Stimulated activated CD4-positive, alpha-beta T cell treated with anti-CD3 and anti-CD28 coated beads, Interleukin-1b, Interleukin-23, amount 100 ng/mL, for 4 hours (primary cell): ENCODE measurements around the gene PCDHB8.
A peak's percentile ranks its signal among the peaks of the same experiment; 100 is the strongest.
"Not testable (repeated sequence)": the region's sequence is repeated elsewhere in the genome, so short reads cannot be mapped to it uniquely, and the experiment has no call there.

Source experiments
- DNase-seq, 2 donors: peaks; one replicate each; pipeline ENCODE4 v3.0.0-alpha.2; 2020; ENCODE audit warnings: low read depth in 2 of 2

PCDHB8 gene

GRCh38 chr5:141184117-141184855 is 6.7 kb downstream of the PCDHB8 start:
- DNase-seq: not testable (repeated sequence)

- DNase-seq: peak in 1 of 2 donors; percentile 11
Measured at GRCh38 chr5:141186897-141187512, 9.4 kb downstream of the PCDHB8 start, which contains the start of gene PCDHB9. Gene PCDHB9 (plus strand): TSS chr5:141187161. CDS start chr5:141187319, 158 bp downstream.

GRCh38 chr5:141188682-141189081 is 11.1 kb downstream of the PCDHB8 start:
- not testable (repeated sequence) for DNase-seq

GRCh38 chr5:141189131-141189530 is 11.5 kb downstream of the PCDHB8 start:
- DNase-seq: not testable (repeated sequence)

GRCh38 chr5:141192110-141192725 is 14.6 kb downstream of the PCDHB8 start, which contains the start of gene PCDHB10:
Gene PCDHB10 (plus strand): TSS chr5:141192353. CDS start chr5:141192553, 200 bp downstream.
- peak in 1 of 2 donors; percentile 12 for DNase-seq

- DNase-seq: not testable (repeated sequence)
Measured at GRCh38 chr5:141194332-141194731, 16.7 kb downstream of the PCDHB8 start.

- DNase-seq: no peak
Measured at GRCh38 chr5:141196363-141196762, 18.8 kb downstream of the PCDHB8 start.

GRCh38 chr5:141199359-141200235 is 22.0 kb downstream of the PCDHB8 start, which contains the start of gene PCDHB11:
Gene PCDHB11 (plus strand): TSS chr5:141199627. CDS start chr5:141199775, 148 bp downstream.
- DNase-seq: no peak

- not testable (repeated sequence) for DNase-seq
Measured at GRCh38 chr5:141201126-141201525, 23.5 kb downstream of the PCDHB8 start.

- DNase-seq: not testable (repeated sequence)
Measured at GRCh38 chr5:141201646-141202045, 24.1 kb downstream of the PCDHB8 start.

GRCh38 chr5:141208478-141208877 is 30.9 kb downstream of the PCDHB8 start, which contains the start of gene PCDHB12:
Gene PCDHB12 (plus strand): TSS chr5:141208719. CDS start chr5:141208908, 189 bp downstream.
- DNase-seq: no peak

GRCh38 chr5:141210281-141210680 is 32.7 kb downstream of the PCDHB8 start:
- DNase-seq: not testable (repeated sequence)

GRCh38 chr5:141210849-141211248 is 33.3 kb downstream of the PCDHB8 start:
- not testable (repeated sequence) for DNase-seq

- peak in 1 of 2 donors; percentile 5 for DNase-seq
Measured at GRCh38 chr5:141213656-141214339, 36.2 kb downstream of the PCDHB8 start, which contains the start of gene PCDHB13. Gene PCDHB13 (plus strand): TSS chr5:141213919. CDS start chr5:141214124, 205 bp downstream.

GRCh38 chr5:141214583-141214982 is 37.0 kb downstream of the PCDHB8 start:
- not testable (repeated sequence) for DNase-seq

- not testable (repeated sequence) for DNase-seq
Measured at GRCh38 chr5:141215504-141215903, 37.9 kb downstream of the PCDHB8 start.

- not testable (repeated sequence) for DNase-seq
Measured at GRCh38 chr5:141216035-141216434, 38.4 kb downstream of the PCDHB8 start.

- no peak for DNase-seq
Measured at GRCh38 chr5:141223112-141223783, 45.7 kb downstream of the PCDHB8 start, which contains the start of gene PCDHB14. Gene PCDHB14 (plus strand): TSS chr5:141223343. CDS start chr5:141223506, 163 bp downstream.

GRCh38 chr5:141224844-141225243 is 47.3 kb downstream of the PCDHB8 start:
- not testable (repeated sequence) for DNase-seq

- not testable (repeated sequence) for DNase-seq
Measured at GRCh38 chr5:141225421-141225820, 47.8 kb downstream of the PCDHB8 start.
